ENCODE results near the gene SPHK2. TPM values are rescaled to one million over a fixed set of nuclear protein-coding genes. Genes with fewer than 3 reads are reported as not detected.

The SPHK2 gene
- total and polyA plus RNA-seq, 2 of the 8 experiments (the other 6 are each of a cell fraction or from before 2014, with no cell fraction given), result 43.9 to 60.9 TPM

DNA sequence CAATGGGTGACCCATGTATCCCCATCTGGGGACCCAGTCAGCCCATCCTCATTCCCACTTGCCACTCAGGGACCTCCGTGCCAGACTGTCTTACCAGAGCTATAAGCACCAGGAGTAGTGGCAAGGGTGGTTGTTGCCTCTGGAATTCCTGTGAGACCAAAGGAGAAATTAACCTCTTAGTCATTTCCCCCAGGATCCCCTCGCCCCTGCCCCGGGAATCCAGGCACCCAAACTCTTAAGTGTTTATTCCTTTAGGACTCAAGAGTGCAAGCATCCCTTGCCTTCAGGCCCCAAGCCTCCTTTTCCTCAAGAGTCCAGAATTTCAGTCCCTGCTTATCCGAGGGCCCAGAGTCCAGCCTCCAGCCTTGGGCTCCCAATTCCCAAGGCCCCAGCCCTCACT, 44.4 kb downstream of the SPHK2 start:
- WGBS, 2 experiments (ENCODE audit: extremely low coverage in 1 of 2, insufficient coverage in 1 of 2, insufficient read length in 1 of 2, insufficient replicate concordance in 2 of 2, low coverage in 1 of 2, low lambda C conversion rate in 2 of 2, missing lambda C conversion rate in 1 of 2), result 90% methylated on average over 4 of the region's 4 CpGs; no CpG with 5 or more reads in 1 of the 2 experiments
- Histone ChIP-seq H4K91ac (replicated peaks; ENCODE audit: insufficient read length, low read length) (no peak overlapping the region), H2BK15ac (ENCODE audit: low read length) (no peak overlapping the region)
- TF ChIP-seq TCF12 (IDR thresholded peaks at IDR 0.05; ENCODE audit: low read depth, low read length), result no peak
- no peak for TF ChIP-seq SP1 (IDR thresholded peaks at IDR 0.05; ENCODE audit: low read depth, low read length)
- TF ChIP-seq POU5F1 (IDR thresholded peaks at IDR 0.05; ENCODE audit: low read depth, low read length), result no peak
- TF ChIP-seq SP4 (IDR thresholded peaks at IDR 0.05; ENCODE audit: low read length), result no peak
- TF ChIP-seq RBBP5 (IDR thresholded peaks at IDR 0.05; ENCODE audit: borderline replicate concordance, low read depth, low read length), result no peak
- TF ChIP-seq CBX5 (IDR thresholded peaks at IDR 0.05; ENCODE audit: low read depth, low read length), result no peak
- no peak for TF ChIP-seq CBX8 (IDR thresholded peaks at IDR 0.05; ENCODE audit: borderline replicate concordance, low read depth, low read length)
- TF ChIP-seq KDM1A (IDR thresholded peaks at IDR 0.05; ENCODE audit: borderline replicate concordance, low read length), result no peak
- TF ChIP-seq TEAD4 (IDR thresholded peaks at IDR 0.05; ENCODE audit: low read depth, low read length), result no peak
- no peak for TF ChIP-seq SIX5 (IDR thresholded peaks at IDR 0.05; ENCODE audit: low read depth, low read length)
- TF ChIP-seq TAF7 (optimal IDR thresholded peaks at IDR 0.05; ENCODE audit: borderline replicate concordance, low read depth, low read length), result no peak
- TF ChIP-seq CREB1 (IDR thresholded peaks at IDR 0.05), result no peak
- TF ChIP-seq SIRT6 (IDR thresholded peaks at IDR 0.05; ENCODE audit: low read length), result no peak
- no peak for TF ChIP-seq SAP30 (IDR thresholded peaks at IDR 0.05; ENCODE audit: insufficient read depth, insufficient replicate concordance, low read length)
- TF ChIP-seq RFX5 (IDR thresholded peaks at IDR 0.05; ENCODE audit: borderline replicate concordance, low read depth, low read length), result no peak

More for the DNA sequence above, 44.4 kb downstream of the SPHK2 start:
- H3K4me1 ChIP-seq (replicated peaks in 1 of 4; ENCODE audit: control insufficient read depth in 3 of 4, insufficient read depth in 4 of 4, low read length in 3 of 4), result 0 out of 7 replicates have a peak, but pooled peaks cover 0 to 3% (median 0%) of the 10 kb centered on the region in 4 experiments
- no peaks in the 10 kb centered on the region for H3K79me1 ChIP-seq (ENCODE audit: low read depth, low read length)
- no peak overlapping the region for H3K14ac ChIP-seq (ENCODE audit: insufficient read length)
- H3K27ac ChIP-seq (ENCODE audit: low read depth, low read length), result no peak overlapping the region
- no peak overlapping the region for H3K9ac ChIP-seq (replicated peaks in 1 of 4; ENCODE audit: extremely low read depth in 1 of 4, low read depth in 3 of 4, low read length in 3 of 4)
- H2BK5ac ChIP-seq (ENCODE audit: low read depth, low read length), result no peak overlapping the region
- H3K23ac ChIP-seq (ENCODE audit: insufficient read length), result no peak overlapping the region
- H3K4me3 ChIP-seq (ENCODE audit: extremely low read depth in 1 of 4, insufficient read depth in 2 of 4, low read depth in 3 of 4, low read length in 4 of 4), result no peak overlapping the region
- DNase-seq (ENCODE audit: low read depth in 1 of 2, low spot score in 2 of 2) (no peak), FAIRE-seq (no peak)
- H2AK5ac ChIP-seq (ENCODE audit: low read depth, low read length), result no peak overlapping the region
- H4K5ac ChIP-seq (ENCODE audit: insufficient read length, low read depth, low read length), result no peak overlapping the region
- CTCF ChIA-PET (ENCODE audit: partially characterized antibody), result interaction anchor here (0.8 to 5.4 kb wide), 5 partner anchors 8 to 324 kb away, joined by 3 to 32 read pairs (median 3); no protein-coding TSS in a partner anchor
- POLR2A ChIA-PET (ENCODE audit: partially characterized antibody), result interaction anchor here (1.6 to 2.2 kb wide), 3 partner anchors 11 to 49 kb away, joined by 4 to 5 read pairs (median 4); partner anchors contain the start of gene FAM83E
- no peak overlapping the region for H3K56ac ChIP-seq (replicated peaks; ENCODE audit: insufficient read length, low read depth, low read length)
- peaks cover under 1% of the 10 kb centered on the region; the same call in 1 of the 2 replicates for H3K23me2 ChIP-seq (ENCODE audit: low read depth, low read length)
- H3K79me2 ChIP-seq (ENCODE audit: control insufficient read depth in 1 of 2, insufficient read depth in 2 of 2, low read length in 2 of 2), result no peaks in the 10 kb centered on the region; a peak in 1 of 4 replicates
- no peaks in the 10 kb centered on the region; a peak in 1 of 7 replicates for H3K27me3 ChIP-seq (replicated peaks in 1 of 4; ENCODE audit: control insufficient read depth in 3 of 4, extremely low read depth in 1 of 4, insufficient read depth in 3 of 4, low read length in 3 of 4)
- H2BK12ac ChIP-seq (ENCODE audit: low read depth, low read length), result no peak overlapping the region
- no peak overlapping the region for H2BK20ac ChIP-seq (ENCODE audit: low read length)
- no peak overlapping the region for H4K8ac ChIP-seq (ENCODE audit: extremely low read depth, insufficient read depth, low read length)
- no peaks in the 10 kb centered on the region for H3K36me3 ChIP-seq (ENCODE audit: control insufficient read depth in 2 of 4, insufficient read depth in 4 of 4, low read length in 3 of 4)
- no peak overlapping the region for H2BK120ac ChIP-seq (replicated peaks; ENCODE audit: low read depth, low read length)
- no peak overlapping the region for H3K4ac ChIP-seq (replicated peaks; ENCODE audit: insufficient read length, low read depth, low read length)
- no peak overlapping the region for H3K4me2 ChIP-seq (ENCODE audit: insufficient read depth in 1 of 2, low read depth in 2 of 2, low read length in 2 of 2)
- no peaks in the 10 kb centered on the region for H4K20me1 ChIP-seq (replicated peaks in 1 of 2; ENCODE audit: control insufficient read depth in 1 of 2, insufficient read depth in 2 of 2, low read length in 2 of 2)
- H2AFZ ChIP-seq (ENCODE audit: low read length), result no peak overlapping the region
- H3K18ac ChIP-seq (ENCODE audit: extremely low read depth, low read length), result no peak overlapping the region
- H3K9me3 ChIP-seq (ENCODE audit: insufficient read depth in 2 of 2, low read depth in 1 of 2, low read length in 1 of 2), result no peaks in the 10 kb centered on the region; a peak in 2 of 4 replicates

All from H1 (cell line).